ENCODE data around the gene RGS9BP. TPM values are rescaled to one million over a fixed set of nuclear protein-coding genes. Genes with fewer than 3 reads are reported as not detected.

Gene RGS9BP
- total and polyA plus RNA-seq, 2 of the 13 experiments (the other 11 are each of a cell fraction or from before 2014, with no cell fraction given), result 0.01 TPM; not detected in 1

- TF ChIP-seq HMGXB3 (CRISPR knock-in tag; IDR thresholded peaks at IDR 0.05; ENCODE audit: borderline replicate concordance) (no peak), ZXDC (CRISPR knock-in tag; IDR thresholded peaks at IDR 0.05) (no peak), HDAC6 (IDR thresholded peaks at IDR 0.05; ENCODE audit: low read depth, low read length) (no peak), ZKSCAN5 (CRISPR knock-in tag; IDR thresholded peaks at IDR 0.05) (no peak), SKI (IDR thresholded peaks at IDR 0.05; ENCODE audit: partially characterized antibody) (no peak), GLI4 (CRISPR knock-in tag; IDR thresholded peaks at IDR 0.05; ENCODE audit: borderline replicate concordance) (no peak), ZSCAN5A (CRISPR knock-in tag; IDR thresholded peaks at IDR 0.05; ENCODE audit: borderline replicate concordance) (no peak), ZNF7 (CRISPR knock-in tag; IDR thresholded peaks at IDR 0.05) (no peak), ZFP90 (CRISPR knock-in tag; IDR thresholded peaks at IDR 0.05; ENCODE audit: borderline replicate concordance) (no peak), ELF4 (CRISPR knock-in tag; IDR thresholded peaks at IDR 0.05; ENCODE audit: borderline replicate concordance) (no peak), ZNF282 (IDR thresholded peaks at IDR 0.05; ENCODE audit: partially characterized antibody) (no peak), ZHX2 (IDR thresholded peaks at IDR 0.05; ENCODE audit: low read depth) (no peak), ZHX2 (CRISPR knock-in tag; IDR thresholded peaks at IDR 0.05; ENCODE audit: borderline replicate concordance) (no peak), ZNF138 (CRISPR knock-in tag; IDR thresholded peaks at IDR 0.05; ENCODE audit: low read depth) (no peak)
Observed at GRCh38 chr19:32674931-32675719, 523 bp upstream of the RGS9BP start, which contains the start of gene ANKRD27 (continued).

All from HepG2 (cell line).